Breast epithelium (tissue), 4 donors: ENCODE data around the gene WWOX. TPM values are rescaled to one million over a fixed set of nuclear protein-coding genes. Genes with fewer than 3 reads are reported as not detected.

ENCODE experiments used
- DNase-seq, 2 donors: peaks; one replicate each; pipeline ENCODE4 v3.0.0-alpha.2; 2019; ENCODE audit warnings: low spot score in 2 of 2
- H3K27ac ChIP-seq, 2 donors: fragments of 200-600 bp; sonication (generic) in 1 of 2; one replicate each; pipeline ENCODE4 v1.5.1; 2016 to 2019; ENCODE audit warnings: mild to moderate bottlenecking in 1 of 2
- H3K27me3 ChIP-seq, 2 donors: fragments of 200-600 bp; sonication (generic) in 1 of 2; one replicate each; pipeline versions ENCODE4 v1.5.1 to v1.6.0; 2017 to 2019; ENCODE audit warnings: control low read depth in 1 of 2, mild to moderate bottlenecking in 1 of 2
- H3K36me3 ChIP-seq: fragments of 200-600 bp; one replicate; pipeline ENCODE4 v1.5.1; 2019
- H3K4me1 ChIP-seq, 2 donors: fragments of 200-600 bp; sonication (generic); one replicate each; pipeline ENCODE4 v1.5.1; 2016 to 2019; ENCODE audit warnings: control low read depth in 1 of 2
- H3K4me3 ChIP-seq, 3 donors: fragments of 200-600 bp; sonication (generic); 1 replicate in 2 of 3; 2 replicates in 1 of 3; pipeline ENCODE4 v1.5.1; 2016 to 2019; ENCODE audit warnings: mild to moderate bottlenecking in 3 of 3, moderate library complexity in 2 of 3
- H3K9me3 ChIP-seq, 2 donors: fragments of 200-600 bp; sonication (generic) in 1 of 2; one replicate each; pipeline ENCODE4 v1.5.1; 2016 to 2019; ENCODE audit warnings: control low read depth in 1 of 2
- POLR2A ChIP-seq: fragments of 450-650 bp; IDR thresholded peaks from one replicate; pipeline ENCODE4 v1.6.1; 2016; ENCODE audit warnings: antibody characterized with exemption, mild to moderate bottlenecking, moderate library complexity
- POLR2AphosphoS5 ChIP-seq, 3 donors: sonication (generic); formaldehyde crosslinking; IDR thresholded peaks; one replicate each; pipeline ENCODE4 v1.6.1; 2017; ENCODE audit warnings: antibody characterized with exemption in 3 of 3
- intact Hi-C: fragments of 100-400 bp; cut with DNase I; formaldehyde crosslinking; loops from one replicate; pipeline ENCODE4 v1.15.1; 2023; ENCODE audit warnings: low total_unique reads
- total RNA-seq, 3 donors: library from RNA; depleted of rRNA; stranded (reverse); fragments of >200 nt; gene quantifications; one replicate each; pipeline ENCODE4 v1.1.0, GENCODE V29; 2016
- TF ChIP-seq, protein P1 (sequence below), 3 donors: fragments of 450-650 bp; IDR thresholded peaks; one replicate each; pipeline ENCODE4 v1.5.1; 2016 to 2017; ENCODE audit warnings: antibody characterized with exemption in 3 of 3, mild to moderate bottlenecking in 3 of 3, moderate library complexity in 3 of 3

Gene WWOX
- total RNA-seq, 3 donors from 2014 or later = 42.9 to 73.6 (median 43.4) TPM

DNA sequence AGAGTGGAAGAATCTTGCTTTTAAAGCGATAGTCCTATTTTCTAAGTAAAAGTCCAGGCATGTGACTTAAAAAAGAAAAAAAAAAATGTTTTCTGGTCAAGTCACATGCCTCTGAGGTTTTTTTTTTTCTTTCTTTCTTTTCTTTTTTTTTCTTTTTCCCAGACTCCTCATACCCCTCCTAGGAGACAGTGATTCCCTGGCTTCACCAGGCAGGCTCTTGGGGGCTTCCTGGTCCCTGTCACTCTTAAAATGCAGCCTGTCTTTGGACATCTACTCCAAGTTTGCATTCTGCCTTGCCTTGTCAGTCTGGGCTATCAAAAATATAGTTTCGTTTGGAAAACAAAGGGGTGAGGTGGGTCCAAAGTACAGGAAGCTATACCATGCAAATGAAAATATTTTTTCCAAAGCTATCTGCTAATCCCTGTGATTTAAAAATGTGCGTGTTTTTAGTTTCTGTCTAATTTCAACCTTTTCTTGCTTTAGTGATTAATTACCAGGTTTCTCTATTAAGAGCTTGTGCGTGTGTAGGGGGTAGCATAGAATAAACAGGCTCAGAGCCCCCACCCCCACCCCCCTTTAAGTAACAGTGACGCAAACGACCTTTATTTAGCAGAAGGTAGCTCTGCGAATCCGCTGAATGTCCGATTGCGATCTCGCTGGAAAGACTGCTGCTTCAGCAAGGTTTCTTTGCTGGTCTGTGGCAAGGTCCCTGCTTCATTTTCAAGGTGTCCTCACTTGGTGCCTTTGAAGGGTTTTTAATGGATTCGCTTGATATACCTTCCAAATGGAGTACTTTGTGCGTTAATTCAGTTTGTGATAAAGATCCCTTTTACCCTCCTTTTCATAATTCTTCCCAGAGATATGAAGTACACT is 510.2 kb downstream of the WWOX start:
- no peak overlapping the region for H3K4me3 ChIP-seq
- intact Hi-C loops = loop anchor here (5.0 kb wide), 1 partner anchor 838 kb away; no protein-coding TSS in a partner anchor

DNA sequence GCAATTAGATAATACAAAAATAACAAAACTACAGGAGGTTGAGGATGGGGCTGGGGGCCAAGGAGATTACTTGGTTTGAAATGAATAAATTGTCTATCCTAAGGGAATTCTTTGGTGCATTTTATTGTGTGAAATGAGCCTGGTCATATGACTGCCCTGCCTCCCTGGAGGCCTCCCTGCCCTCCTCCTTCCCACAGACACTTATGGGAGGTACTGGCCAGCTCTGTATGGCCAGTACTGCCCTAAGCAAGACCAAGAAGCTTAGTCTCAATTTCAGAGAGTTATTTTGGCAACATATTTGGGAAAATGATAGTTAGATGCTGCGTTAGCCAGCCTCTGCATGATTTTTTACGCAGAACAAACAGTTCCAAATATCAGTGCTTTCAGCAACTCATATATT is 511.9 kb downstream of the WWOX start:
- no peak for DNase-seq
- no peaks in the 10 kb centered on the region for H3K9me3 ChIP-seq
- H3K4me1 ChIP-seq = no peaks in the 10 kb centered on the region
- intact Hi-C loops = no loop called here
- no peaks in the 10 kb centered on the region for H3K27me3 ChIP-seq
- TF ChIP-seq, protein P1, sequence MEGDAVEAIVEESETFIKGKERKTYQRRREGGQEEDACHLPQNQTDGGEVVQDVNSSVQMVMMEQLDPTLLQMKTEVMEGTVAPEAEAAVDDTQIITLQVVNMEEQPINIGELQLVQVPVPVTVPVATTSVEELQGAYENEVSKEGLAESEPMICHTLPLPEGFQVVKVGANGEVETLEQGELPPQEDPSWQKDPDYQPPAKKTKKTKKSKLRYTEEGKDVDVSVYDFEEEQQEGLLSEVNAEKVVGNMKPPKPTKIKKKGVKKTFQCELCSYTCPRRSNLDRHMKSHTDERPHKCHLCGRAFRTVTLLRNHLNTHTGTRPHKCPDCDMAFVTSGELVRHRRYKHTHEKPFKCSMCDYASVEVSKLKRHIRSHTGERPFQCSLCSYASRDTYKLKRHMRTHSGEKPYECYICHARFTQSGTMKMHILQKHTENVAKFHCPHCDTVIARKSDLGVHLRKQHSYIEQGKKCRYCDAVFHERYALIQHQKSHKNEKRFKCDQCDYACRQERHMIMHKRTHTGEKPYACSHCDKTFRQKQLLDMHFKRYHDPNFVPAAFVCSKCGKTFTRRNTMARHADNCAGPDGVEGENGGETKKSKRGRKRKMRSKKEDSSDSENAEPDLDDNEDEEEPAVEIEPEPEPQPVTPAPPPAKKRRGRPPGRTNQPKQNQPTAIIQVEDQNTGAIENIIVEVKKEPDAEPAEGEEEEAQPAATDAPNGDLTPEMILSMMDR (IDR thresholded peaks at IDR 0.05) = no peak
- TF ChIP-seq POLR2A = no peak
- H3K4me3 ChIP-seq = no peak overlapping the region
- H3K27ac ChIP-seq = no peak overlapping the region
- H3K36me3 ChIP-seq = no peaks in the 10 kb centered on the region

More for the DNA sequence above, 510.2 kb downstream of the WWOX start:
- H3K4me1 ChIP-seq = no peaks in the 10 kb centered on the region
- H3K36me3 ChIP-seq = no peaks in the 10 kb centered on the region
- DNase-seq = no peak
- TF ChIP-seq, protein P1 (IDR thresholded peaks at IDR 0.05) = no peak
- no peak for TF ChIP-seq POLR2A
- TF ChIP-seq POLR2AphosphoS5 (IDR thresholded peaks at IDR 0.05) = no peak
- no peak overlapping the region for H3K27ac ChIP-seq
- H3K9me3 ChIP-seq = no peaks in the 10 kb centered on the region
- H3K27me3 ChIP-seq = no peaks in the 10 kb centered on the region

DNA sequence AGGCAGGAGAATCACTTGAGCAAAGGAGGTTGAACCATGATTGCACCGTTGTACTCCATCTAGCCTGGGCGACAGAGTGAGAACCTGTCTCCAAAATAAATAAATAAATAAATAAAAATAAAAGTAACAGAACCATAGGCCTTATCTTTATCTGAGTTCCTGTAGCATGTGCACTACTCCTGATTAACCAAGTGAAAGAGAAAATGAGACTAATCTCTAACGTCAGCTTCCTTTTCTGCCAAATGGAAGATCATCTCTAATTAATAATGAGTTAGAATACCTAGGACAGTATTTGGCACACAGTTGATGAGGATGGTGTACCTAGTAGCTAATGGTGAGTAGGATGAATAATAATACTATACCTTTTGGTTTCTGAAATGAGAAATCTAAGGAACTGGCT is 520.4 kb downstream of the WWOX start:
- intact Hi-C loops = loop anchor here (5.0 kb wide), 1 partner anchor 908 kb away; no protein-coding TSS in a partner anchor
- no peaks in the 10 kb centered on the region for H3K4me1 ChIP-seq

DNA sequence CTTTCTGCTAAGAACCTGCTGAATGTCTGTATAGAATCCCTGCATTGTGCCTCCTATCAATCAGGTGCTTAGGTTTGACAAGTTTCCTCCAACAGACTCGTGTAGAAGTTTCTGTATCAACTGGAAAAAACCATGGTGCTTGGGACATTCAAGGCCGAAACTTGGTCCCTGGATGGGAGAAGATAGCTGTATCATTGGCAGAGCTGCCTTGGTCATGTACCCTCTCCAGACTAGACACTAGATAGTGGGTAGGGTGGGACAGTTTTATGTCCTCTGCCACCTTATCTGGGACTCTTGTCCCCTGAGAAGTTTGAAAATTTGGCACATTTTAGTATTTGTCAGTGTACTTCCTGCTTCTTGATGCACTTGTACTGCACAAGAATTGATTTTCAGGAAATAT is 520.8 kb downstream of the WWOX start:
- TF ChIP-seq POLR2AphosphoS5 (IDR thresholded peaks at IDR 0.05) (no peak), POLR2A (no peak)
- TF ChIP-seq, protein P1 (IDR thresholded peaks at IDR 0.05) = no peak
- Histone ChIP-seq H3K4me1 (no peaks in the 10 kb centered on the region), H3K27ac (no peak overlapping the region), H3K9me3 (peaks cover 0 to 10% of the 10 kb centered on the region in 2 donors), H3K4me3 (no peak overlapping the region), H3K36me3 (no peaks in the 10 kb centered on the region), H3K27me3 (no peaks in the 10 kb centered on the region)
- no peak for DNase-seq
- intact Hi-C loops = loop anchor here (5.0 kb wide), 1 partner anchor 908 kb away; no protein-coding TSS in a partner anchor

More for the DNA sequence above, 520.4 kb downstream of the WWOX start:
- Histone ChIP-seq H3K36me3 (no peaks in the 10 kb centered on the region), H3K27me3 (no peaks in the 10 kb centered on the region), H3K9me3 (peaks cover 0 to 10% of the 10 kb centered on the region in 2 donors), H3K4me3 (no peak overlapping the region), H3K27ac (no peak overlapping the region)
- TF ChIP-seq POLR2AphosphoS5 (IDR thresholded peaks at IDR 0.05) = no peak
- no peak for TF ChIP-seq POLR2A
- TF ChIP-seq, protein P1 (IDR thresholded peaks at IDR 0.05) = no peak
- DNase-seq = no peak

DNA sequence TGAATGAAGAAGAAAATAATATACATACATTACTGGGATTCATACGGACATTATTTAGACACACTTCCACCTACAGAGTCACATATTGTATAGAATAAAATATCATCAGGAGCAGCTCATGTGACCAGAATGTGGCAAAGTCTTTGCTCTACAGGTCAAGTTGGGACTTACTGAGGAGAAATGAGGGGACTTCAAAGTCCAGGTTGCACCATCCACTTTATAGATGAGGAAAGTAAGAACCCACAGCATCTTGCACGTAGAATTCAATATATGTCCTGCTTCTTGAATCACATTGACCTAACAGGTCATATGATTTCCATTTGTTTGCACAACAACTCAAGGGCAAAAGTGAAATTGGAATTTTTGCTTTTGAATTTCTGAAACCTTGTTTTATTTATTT is 524.3 kb downstream of the WWOX start:
- no peak for DNase-seq
- intact Hi-C loops = loop anchor here (5.0 kb wide), 1 partner anchor 911 kb away; no protein-coding TSS in a partner anchor
- Histone ChIP-seq H3K4me3 (no peak overlapping the region), H3K27me3 (no peaks in the 10 kb centered on the region), H3K27ac (no peak overlapping the region), H3K9me3 (peaks cover 0 to 10% of the 10 kb centered on the region in 2 donors), H3K36me3 (no peaks in the 10 kb centered on the region), H3K4me1 (no peaks in the 10 kb centered on the region)
- TF ChIP-seq POLR2A (no peak), POLR2AphosphoS5 (IDR thresholded peaks at IDR 0.05) (no peak)
- TF ChIP-seq, protein P1 (IDR thresholded peaks at IDR 0.05) = no peak
